B cell (primary cell): ENCODE results near the gene SGSM1. TPM values are rescaled to one million over a fixed set of nuclear protein-coding genes. Genes with fewer than 3 reads are reported as not detected.
"Not testable (repeated sequence)": the region's sequence is repeated elsewhere in the genome, so short reads cannot be mapped to it uniquely, and the experiment has no call there.

Experiments
- ATAC-seq: fragments of 200-7000 bp; cut with Tn5 transposase; one replicate; pipeline ENCODE4 v1.10.0; 2021; ENCODE audit warnings: low read depth, mild to moderate bottlenecking, moderate number of reproducible peaks, moderate library complexity
- CTCF ChIA-PET: fragments of 350-600 bp; sonication (Branson Sonifier 250); formaldehyde crosslinking; loops from one replicate; lab custom pipeline; 2021; ENCODE audit warnings: antibody characterized with exemption, inconsistent platforms; lab: Charles Lee
- POLR2A ChIA-PET: fragments of 350-600 bp; sonication (Branson Sonifier 250); formaldehyde crosslinking; loops from one replicate; lab custom pipeline; 2021; ENCODE audit warnings: antibody characterized with exemption; lab: Charles Lee
- DNase-seq: peaks from one replicate; pipeline ENCODE4 v3.0.0; 2013
- H2AFZ ChIP-seq: 2 replicates; pipeline ENCODE4 v1.6.1; 2012; ENCODE audit warnings: mild to moderate bottlenecking, low read depth, low read length; ENCODE audit not compliant: insufficient read depth, poor library complexity, severe bottlenecking
- H3K27ac ChIP-seq, 2 donors: 1 replicate in 1 of 2; 2 replicates in 1 of 2; pipeline ENCODE4 v1.5.1; 2012 to 2013; ENCODE audit warnings: low read length in 2 of 2, mild to moderate bottlenecking in 2 of 2, moderate library complexity in 1 of 2
- H3K27me3 ChIP-seq, 4 experiments: fragments of 200-600 bp in 1 of 4; sonication (generic) in 1 of 4; replicated peaks in 1 of 4; 1 replicate in 2 of 4; 2 replicates in 2 of 4; pipeline versions ENCODE4 v1.6.1 to v1.7.0; 2013 to 2016; ENCODE audit warnings: low read length in 3 of 4, mild to moderate bottlenecking in 2 of 4, mixed read lengths in 1 of 4, moderate library complexity in 1 of 4; ENCODE audit not compliant: insufficient read depth in 4 of 4, control insufficient read depth in 3 of 4; ENCODE audit errors: control extremely low read depth in 1 of 4
- H3K36me3 ChIP-seq, 2 experiments: replicated peaks in 1 of 2; 1 replicate in 1 of 2; 2 replicates in 1 of 2; pipeline versions ENCODE4 v1.6.1 to v1.7.1; 2013; ENCODE audit warnings: low read length in 1 of 2; ENCODE audit not compliant: insufficient read depth in 2 of 2, control insufficient read depth in 1 of 2; ENCODE audit errors: control extremely low read depth in 1 of 2, extremely low read depth in 1 of 2
- H3K4me1 ChIP-seq, 2 donors: fragments of 200-600 bp in 1 of 2; sonication (generic) in 1 of 2; 1 replicate in 1 of 2; 2 replicates in 1 of 2; pipeline versions ENCODE4 v1.5.1 to v1.6.1; 2013 to 2017; ENCODE audit warnings: low read length in 2 of 2; ENCODE audit not compliant: control insufficient read depth in 2 of 2, insufficient read depth in 2 of 2
- H3K4me2 ChIP-seq: replicated peaks from 2 replicates; pipeline ENCODE3; 2012; ENCODE audit warnings: mild to moderate bottlenecking, low read depth, low read length; ENCODE audit not compliant: poor library complexity, severe bottlenecking
- H3K4me3 ChIP-seq, 5 experiments: fragments of 200-600 bp in 1 of 5; sonication (generic) in 1 of 5; 1 replicate in 3 of 5; 2 replicates in 2 of 5; pipeline versions ENCODE4 v1.5.1 to v1.7.0; 2011 to 2016; ENCODE audit warnings: low read length in 4 of 5, mild to moderate bottlenecking in 4 of 5, low read depth in 2 of 5, control low read depth in 1 of 5, moderate library complexity in 1 of 5; ENCODE audit not compliant: insufficient read depth in 1 of 5; ENCODE audit errors: control extremely low read depth in 1 of 5, extremely low read depth in 1 of 5
- H3K79me2 ChIP-seq: fragments of 200-600 bp; sonication (generic); one replicate; pipeline ENCODE4 v1.6.0; 2016; ENCODE audit warnings: low read length; ENCODE audit not compliant: control insufficient read depth, insufficient read depth
- H3K9ac ChIP-seq: fragments of 200-600 bp; sonication (generic); 2 replicates; pipeline ENCODE4 v1.6.1; 2017; ENCODE audit warnings: mild to moderate bottlenecking, low read length, moderate library complexity
- H3K9me3 ChIP-seq, 3 donors: one replicate each; pipeline versions ENCODE4 v1.6.1 to v1.7.1; 2013; ENCODE audit warnings: low read length in 2 of 3; ENCODE audit not compliant: control insufficient read depth in 2 of 3, insufficient read depth in 1 of 3; ENCODE audit errors: control extremely low read depth in 1 of 3
- H4K20me1 ChIP-seq: 2 replicates; pipeline ENCODE4 v1.6.0; 2012; ENCODE audit warnings: mild to moderate bottlenecking, low read length; ENCODE audit not compliant: insufficient read depth, control insufficient read depth, poor library complexity, severe bottlenecking
- H3K27ac Mint-ChIP-seq: one replicate; pipeline ENCODE4 v1.8.0; 2021; ENCODE audit warnings: mixed read lengths
- H3K27me3 Mint-ChIP-seq: one replicate; pipeline ENCODE4 v1.8.0; 2021; ENCODE audit warnings: mixed read lengths
- H3K4me1 Mint-ChIP-seq: one replicate; pipeline ENCODE4 v1.8.0; 2021; ENCODE audit warnings: mixed read lengths
- H3K4me3 Mint-ChIP-seq: one replicate; pipeline ENCODE4 v1.8.0; 2021; ENCODE audit warnings: mixed read lengths
- H3K9me3 Mint-ChIP-seq: one replicate; pipeline ENCODE4 v1.8.0; 2022; ENCODE audit warnings: mixed read lengths; ENCODE audit not compliant: insufficient read depth
- CTCF ChIP-seq: fragments of 200-600 bp; IDR thresholded peaks from one replicate; pipeline ENCODE4 v1.8.0; 2022; ENCODE audit warnings: antibody characterized with exemption, mild to moderate bottlenecking
- EZH2 ChIP-seq: IDR thresholded peaks from 2 replicates; pipeline ENCODE4 v1.6.1; 2012; ENCODE audit warnings: borderline replicate concordance, low read depth, mild to moderate bottlenecking, moderate library complexity, low read length; ENCODE audit not compliant: insufficient read depth, poor library complexity, severe bottlenecking
- WGBS: methylation state at CpG from one replicate; pipeline ENCODE4 v1.1.5; 2013; ENCODE audit warnings: missing lambda C conversion rate; ENCODE audit not compliant: insufficient coverage; 5-methylcytosine and 5-hydroxymethylcytosine counted together
- intact Hi-C: fragments of 100-400 bp; cut with micrococcal nuclease; formaldehyde crosslinking; loops from one replicate; pipeline ENCODE4 v1.10.0; 2022
- polyA plus RNA-seq: library from polyadenylated mRNA; depleted of rRNA; stranded (reverse); fragments of >200 nt; gene quantifications from 2 replicates; pipeline ENCODE4 v1.2.3, GENCODE V29; 2012
- total RNA-seq, 2 donors: library from RNA; stranded (reverse); fragments of 120-200 nt in 1 of 2; gene quantifications; 1 replicate in 1 of 2; 2 replicates in 1 of 2; pipeline versions ENCODE4 v1.2.3 to v1.2.4, GENCODE V29; 2013 to 2022

SGSM1 gene
- total and polyA plus RNA-seq, 2 donors (not counting 1 experiment from before 2014, with no cell fraction given), result 0.91 to 1.3 TPM

GRCh38 chr22:24905909-24906308 is 99.9 kb downstream of the SGSM1 start:
- Histone ChIP-seq H3K9ac (no peak overlapping the region), H3K4me3 (no peak overlapping the region), H3K9me3 (peaks cover 0 to 23% (median 9%) of the 10 kb centered on the region in 3 donors), H3K36me3 (no peaks in the 10 kb centered on the region), H4K20me1 (no peaks in the 10 kb centered on the region), H3K4me1 (no peaks in the 10 kb centered on the region), H2AFZ (no peak overlapping the region), H3K4me2 (no peak overlapping the region), H3K79me2 (no peaks in the 10 kb centered on the region), H3K27ac (no peak overlapping the region), H3K27me3 (no peaks in the 10 kb centered on the region)
- ATAC-seq (no peak), DNase-seq (no peak)
- POLR2A ChIA-PET, result no interaction called here
- CTCF ChIA-PET, result no interaction called here
- Mint-ChIP-seq H3K9me3 (peaks cover 6% of the 10 kb centered on the region), H3K27me3 (peaks cover 6% of the 10 kb centered on the region), H3K27ac (no peak overlapping the region), H3K4me3 (no peak overlapping the region), H3K4me1 (no peaks in the 10 kb centered on the region)
- TF ChIP-seq EZH2 (no peak), CTCF (no peak)
- 100% methylated on average over 1 of the region's 1 CpG for WGBS
- intact Hi-C loops, result no loop called here

DNA sequence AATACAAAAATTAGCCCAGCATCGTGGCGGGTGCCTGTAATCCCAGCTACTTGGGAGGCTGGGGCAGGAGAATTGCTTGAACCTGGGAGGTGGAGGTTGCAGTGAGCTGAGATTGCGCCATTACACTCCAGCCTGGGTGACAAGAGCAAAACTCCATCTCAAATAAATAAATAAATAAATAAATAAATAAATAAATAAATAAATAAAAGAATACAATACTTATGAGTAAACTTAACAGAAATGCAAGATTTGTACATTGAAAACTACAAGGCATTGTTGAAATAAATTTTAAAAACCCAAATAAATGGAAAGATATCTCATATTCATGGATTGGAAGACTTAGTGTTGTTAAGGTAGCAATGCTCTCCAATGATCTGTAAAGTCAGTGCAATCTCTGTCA is 101.1 kb downstream of the SGSM1 start:
- H3K4me2 ChIP-seq, H4K20me1 ChIP-seq, H3K4me3 Mint-ChIP-seq, POLR2A ChIA-PET, H3K27ac Mint-ChIP-seq, CTCF ChIA-PET, H3K27me3 ChIP-seq, H3K4me1 ChIP-seq, H3K4me1 Mint-ChIP-seq, DNase-seq, H3K9ac ChIP-seq, H2AFZ ChIP-seq, H3K27ac ChIP-seq, intact Hi-C loops, H3K79me2 ChIP-seq, ATAC-seq, H3K36me3 ChIP-seq, H3K27me3 Mint-ChIP-seq, H3K9me3 Mint-ChIP-seq, H3K4me3 ChIP-seq: not testable (repeated sequence)
- peaks cover 0 to 23% (median 9%) of the 10 kb centered on the region in 3 donors for H3K9me3 ChIP-seq
- no CpG with 5 or more reads among the region's 3 CpGs for WGBS
